ENCODE data around the gene NRM.
"Not testable (repeated sequence)": the region's sequence is repeated elsewhere in the genome, so short reads cannot be mapped to it uniquely, and the experiment has no call there.

Gene NRM

DNA sequence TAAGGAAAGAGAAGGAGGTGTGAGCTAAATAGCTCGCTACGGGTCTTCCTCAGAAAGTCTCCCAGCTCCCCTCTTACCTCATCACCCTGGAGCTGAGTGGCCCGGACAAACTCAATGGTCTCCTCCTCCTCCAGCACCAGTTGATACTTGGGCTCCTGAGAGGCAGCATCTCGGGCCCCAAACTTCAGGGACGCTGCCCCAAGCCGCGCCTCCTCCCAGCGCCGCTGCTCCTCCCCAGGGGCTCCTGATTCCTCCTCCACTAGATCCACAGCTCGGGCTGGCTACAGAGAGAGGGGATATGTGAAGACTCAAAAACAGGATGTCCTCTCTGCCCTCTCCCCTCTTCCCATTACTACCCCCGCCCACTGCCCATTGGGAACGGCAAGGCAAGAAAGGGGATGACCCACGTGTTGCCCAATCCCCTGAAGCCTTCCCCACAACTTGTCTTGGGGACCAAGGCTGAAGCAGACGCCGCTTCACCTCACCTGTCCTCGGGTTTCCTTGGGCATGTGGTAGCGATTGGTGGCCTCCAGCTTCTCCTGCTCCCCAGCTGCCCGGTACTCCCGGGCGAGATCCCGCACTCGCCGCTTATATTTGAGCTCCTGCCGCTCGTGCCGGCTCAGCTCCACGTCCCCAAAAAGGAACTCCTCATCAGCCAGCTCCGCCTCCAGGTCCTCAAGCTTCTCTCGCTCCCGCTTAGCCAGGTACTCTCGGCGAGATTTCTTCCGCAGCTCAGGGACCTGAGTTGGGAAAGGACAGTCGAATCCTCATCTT is 25.6 kb downstream of the NRM start:
- DNase-seq, result no peak

DNA sequence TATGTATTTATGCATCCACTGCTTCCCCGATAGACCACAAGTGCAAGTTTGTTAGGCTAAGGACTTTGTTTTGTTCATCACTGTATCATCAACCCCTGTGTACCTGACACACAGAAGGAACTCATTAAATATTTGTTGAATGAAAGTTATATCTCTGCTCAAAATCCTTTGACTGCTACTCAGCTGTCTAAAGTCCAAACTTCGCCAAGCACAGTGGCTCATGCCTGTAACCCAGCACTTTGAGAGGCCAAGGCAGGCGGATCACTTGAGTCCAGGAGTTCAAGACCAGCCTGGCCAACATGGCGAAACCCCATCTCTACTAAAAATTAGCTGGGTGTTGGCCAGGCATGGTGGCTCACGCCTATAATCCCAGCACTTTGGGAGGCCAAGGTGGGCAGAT is 32.9 kb downstream of the NRM start:
- DNase-seq, result not testable (repeated sequence)

DNA sequence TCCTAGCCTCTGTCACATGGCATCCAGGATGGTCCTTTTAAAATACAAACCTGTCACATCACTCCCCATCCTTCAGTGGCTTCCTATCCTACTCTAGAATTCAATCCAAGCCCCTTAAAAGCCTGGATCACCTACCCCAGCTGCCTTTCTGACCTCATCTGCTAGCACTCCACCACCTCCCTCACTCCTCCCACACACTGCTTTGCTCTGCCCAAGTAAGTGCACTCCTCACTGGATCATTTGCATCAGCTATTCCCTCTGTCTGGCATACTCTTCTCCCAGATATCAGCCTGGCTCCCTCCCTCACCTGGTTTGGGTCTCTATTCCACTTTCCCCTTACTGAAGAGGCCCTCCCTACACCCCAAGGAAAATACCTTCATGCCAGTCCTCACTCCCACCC is 33.3 kb downstream of the NRM start:
- DNase-seq, result no peak

DNA sequence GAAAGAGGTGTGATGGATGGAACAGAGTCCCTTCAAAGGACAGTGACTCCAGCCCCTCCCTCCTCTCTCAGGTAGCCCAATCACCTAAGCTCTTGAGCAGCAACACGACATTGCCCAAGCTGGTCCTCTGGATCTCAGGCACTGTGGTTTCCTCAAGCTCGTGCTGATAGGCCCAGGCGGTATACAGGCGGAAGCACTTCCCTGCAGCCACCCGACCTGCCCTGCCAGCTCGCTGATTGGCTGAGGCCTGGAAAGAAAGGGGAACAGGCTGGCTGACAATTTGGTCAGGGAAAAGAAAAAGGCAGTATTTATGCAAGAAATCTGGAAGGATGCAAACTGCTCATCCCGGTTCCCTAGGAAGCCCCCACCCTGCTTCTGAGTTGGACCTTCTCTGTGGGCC is 34.3 kb downstream of the NRM start:
- DNase-seq, result no peak

DNA sequence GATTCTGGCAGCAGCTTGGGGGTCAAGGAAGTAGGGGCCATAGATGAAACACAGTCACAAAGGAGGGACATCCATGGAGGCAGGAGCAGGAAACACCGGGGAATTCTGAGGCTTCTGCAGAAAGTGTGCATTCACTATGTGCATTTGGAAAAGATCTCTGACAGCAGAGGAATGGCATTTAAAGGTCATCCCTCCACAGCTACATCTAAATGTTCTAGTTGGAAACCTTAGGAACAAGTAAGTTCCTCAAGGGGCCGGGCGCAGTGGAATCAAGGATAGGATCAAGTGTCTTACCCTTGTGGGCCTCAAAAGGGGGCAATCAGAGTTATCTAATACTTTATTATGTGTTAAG is 35.1 kb downstream of the NRM start:
- no peak for DNase-seq

DNA sequence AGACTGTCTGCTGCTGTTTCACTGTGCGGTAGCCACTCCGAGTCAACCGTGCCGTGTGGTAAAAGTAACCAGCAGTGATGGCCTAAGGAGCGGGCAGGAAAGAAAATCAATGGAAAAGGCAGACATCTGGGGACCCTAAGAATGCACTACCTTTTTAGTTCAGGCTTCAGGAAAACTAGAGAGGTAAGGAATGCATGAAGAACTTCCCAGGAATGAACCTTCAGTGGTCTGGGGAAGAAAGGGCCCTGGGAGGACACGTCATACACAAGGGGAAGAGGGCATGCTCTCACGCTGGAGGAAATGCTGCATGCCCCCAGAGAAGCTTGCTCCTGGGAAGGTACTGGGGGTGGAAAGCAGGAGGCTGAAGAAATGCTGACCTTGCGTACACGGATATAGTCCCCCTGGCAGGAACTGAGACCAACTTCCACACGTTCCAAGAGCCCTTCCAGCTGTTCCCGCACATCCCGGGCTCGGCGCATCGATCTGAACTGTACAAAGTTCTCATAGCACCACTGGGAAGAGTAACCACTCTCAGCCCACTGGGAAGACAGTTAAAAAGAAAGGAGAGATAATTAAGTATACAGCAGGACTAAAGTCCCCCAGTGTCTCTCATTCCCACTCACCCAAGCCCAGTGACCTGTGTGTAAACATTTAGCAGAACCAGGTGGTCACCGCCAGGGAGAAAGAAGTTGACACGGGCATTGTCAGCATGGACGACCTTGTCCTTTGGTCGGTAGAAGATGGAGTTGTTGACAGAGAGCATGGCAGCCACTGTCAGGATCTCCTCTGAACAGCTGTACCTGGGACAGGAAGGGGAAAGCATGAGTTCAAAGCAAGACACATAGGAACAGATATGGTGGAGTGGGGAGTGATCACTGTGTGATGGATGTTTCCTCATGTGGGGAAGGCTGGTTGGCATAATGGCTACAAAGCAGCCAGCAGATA is 35.7 kb downstream of the NRM start:
- no peak for DNase-seq

DNA sequence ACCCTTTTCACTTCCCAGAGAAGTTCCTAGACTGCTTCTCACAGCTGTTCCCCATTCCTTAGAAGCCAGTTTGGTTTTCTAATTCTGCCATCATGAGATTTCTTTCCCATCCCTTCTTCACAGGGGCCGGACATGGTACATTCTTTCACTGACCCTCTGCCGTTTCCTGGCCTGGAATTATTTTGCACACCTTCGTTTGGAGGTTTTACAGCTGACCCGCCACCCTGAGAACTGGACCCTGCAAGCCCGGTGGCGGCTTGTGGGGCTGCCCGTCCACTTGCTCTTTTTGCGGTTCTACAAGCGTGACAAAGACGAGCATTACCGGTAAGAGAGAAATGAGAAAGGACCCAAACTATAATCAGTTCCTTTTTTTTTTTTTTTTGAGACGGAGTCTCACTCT is 39.6 kb downstream of the NRM start:
- no peak for DNase-seq

DNA sequence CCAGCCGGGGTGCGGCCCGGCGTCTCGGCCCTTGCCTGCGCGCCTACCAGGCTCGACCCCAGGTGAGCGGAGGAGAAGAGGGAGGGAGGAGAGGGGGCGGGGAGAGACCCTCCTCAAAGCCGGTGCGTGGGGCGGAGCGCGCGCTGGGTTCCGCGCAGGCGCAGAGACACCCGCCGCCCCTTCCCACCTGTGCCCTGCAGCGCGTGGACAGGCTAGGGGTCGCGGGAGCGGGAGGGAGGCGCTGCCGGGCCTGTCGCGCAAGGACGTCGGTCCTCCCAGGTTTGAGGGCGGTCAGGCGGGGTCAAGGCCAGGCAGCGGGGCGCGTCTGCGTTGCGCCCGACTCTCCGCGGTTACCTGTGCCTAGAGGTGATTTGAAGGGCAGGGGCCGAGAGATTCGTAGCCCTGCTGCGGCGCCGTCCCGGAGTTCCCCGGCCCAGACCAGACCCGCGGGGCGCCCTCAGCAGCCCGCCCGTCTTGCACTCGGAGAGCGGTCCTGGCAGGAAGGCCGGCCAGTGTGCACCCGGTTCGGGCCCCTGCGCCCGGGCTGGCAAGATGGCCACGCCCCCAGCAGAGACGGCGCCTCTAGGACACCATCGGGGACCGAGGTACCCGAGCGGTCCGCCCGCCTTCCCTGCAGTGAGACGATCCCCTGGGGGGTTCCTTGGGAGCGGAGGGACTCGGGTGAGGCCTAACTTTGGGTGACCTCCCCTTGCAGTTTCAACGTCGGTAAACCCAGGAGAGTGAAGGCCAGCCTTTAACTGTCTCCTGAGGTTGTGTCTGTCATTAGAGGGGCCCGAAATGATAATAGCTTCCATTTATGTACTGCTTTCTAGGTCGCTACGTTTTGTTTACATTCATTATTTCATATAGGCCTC is 43.3 kb downstream of the NRM start:
- DNase-seq, result peak; percentile 87

DNA sequence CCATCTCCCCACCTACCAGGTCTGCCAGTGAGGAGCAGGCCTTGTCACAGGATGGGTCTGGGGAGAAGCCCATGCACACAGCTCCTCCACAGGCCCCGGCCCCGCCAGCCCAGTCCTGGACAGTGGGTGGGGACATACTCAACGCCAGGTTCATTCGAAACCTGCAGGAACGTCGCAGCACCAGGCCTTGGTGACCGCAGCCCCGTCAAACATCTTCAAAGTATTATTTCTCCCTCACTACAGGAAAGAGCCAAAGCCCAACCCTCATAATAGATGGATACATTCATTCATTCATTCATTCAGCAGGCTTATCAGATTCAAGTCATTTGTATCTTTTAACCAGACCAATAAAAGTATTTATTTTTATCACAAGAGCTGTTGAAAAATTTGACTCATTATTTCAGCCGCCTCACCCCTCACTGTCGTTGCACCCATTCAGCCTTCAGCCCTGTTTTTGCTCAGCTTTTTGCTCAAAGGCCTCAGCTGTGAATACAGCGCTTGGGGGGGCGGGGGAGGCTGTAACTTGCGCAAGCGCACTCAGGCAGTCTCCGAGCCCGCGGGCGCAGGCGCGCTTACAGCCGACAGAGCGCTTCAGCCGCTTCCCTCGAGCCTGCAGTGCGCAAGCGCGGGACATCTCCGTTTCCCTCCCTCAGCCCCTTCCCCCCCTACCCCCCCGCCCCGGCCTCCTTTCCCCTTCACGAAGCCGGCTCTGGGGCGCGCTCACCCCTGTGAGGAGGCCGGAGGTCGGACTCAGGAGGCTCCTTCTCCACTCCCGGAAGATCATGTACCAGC is 44.1 kb downstream of the NRM start, which contains the start of gene C6orf136:
Gene C6orf136, plus strand, starts transcription at position 684 of the 792 bp plus-strand sequence. Its CDS starts 99 bp downstream, at position 783.
- peak; percentile 94 for DNase-seq

DNA sequence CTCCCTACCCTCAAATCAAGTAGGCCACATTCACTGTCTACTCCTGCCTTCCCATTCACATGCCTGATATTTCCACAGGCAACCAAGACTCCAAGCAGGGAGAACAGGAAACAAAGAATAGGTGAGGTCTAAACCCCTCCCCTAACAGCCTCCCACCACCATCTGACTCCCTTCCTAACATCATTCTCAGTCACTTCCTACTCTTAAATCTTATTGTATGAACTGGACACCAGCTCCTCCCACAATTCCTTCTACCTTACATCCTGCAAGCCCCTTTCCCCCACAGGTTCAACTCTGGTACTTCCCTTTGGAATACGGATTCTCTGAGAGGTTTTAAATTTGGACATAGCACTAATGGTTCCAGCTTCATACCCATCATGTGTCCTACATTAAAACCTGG is 44.8 kb downstream of the NRM start:
- DNase-seq, result peak; percentile 20

DNA sequence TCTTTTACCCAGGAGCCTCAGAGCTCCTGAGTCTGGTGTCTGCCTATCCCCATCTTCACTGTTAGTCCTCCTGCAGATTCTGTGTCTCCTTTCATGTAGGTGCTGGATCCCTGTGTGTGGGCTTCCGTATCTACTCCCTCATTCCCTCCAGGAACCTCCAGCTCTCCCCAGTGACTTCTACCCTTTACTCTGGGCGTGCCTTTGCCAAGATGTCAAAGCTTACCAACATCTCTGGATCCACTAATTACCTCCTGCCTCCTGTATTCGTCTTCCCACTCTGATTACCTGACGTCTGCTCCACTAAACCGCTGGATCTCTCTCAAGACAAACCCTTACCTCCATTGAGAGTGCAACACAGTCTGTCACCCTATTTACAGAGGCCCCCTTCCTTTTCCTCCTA is 46.0 kb downstream of the NRM start:
- no peak for DNase-seq

DNA sequence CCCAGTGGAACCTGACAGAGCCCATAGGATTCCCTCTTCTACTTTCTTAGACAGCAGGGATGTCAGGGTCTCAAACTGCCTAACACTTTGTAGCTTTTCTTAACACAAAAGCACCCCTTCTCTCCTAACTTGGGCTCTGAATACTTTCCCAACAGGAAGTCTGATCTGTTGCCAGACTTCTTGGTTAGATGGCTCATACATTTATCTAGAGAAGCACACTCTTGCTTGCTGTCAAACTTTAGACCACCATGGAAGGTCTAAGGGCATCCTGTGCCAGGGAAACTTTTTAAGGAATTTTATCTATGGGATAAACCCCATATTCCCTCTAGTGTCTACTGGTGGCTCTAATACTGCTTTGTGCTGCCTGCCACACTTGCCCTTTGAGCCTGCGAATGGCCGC is 47.1 kb downstream of the NRM start:
- no peak for DNase-seq

DNA sequence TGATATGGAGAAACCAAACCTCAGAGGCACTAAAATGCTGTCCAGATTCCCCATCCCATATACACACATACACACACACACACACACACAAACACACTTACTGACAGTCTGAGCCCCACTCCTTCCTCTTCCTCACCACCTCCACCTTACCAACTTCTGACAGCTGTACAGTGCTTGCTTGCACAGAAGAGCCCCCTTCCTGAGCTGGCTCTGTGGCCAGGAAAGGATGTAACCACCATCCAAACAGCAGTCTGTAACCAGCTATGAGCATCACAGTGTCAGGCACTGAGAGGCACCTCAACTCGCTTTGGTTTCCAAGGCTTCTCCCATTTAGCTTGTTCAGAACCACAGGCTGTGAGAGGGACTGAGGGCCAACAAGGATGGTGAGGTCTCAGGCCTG is 49.7 kb downstream of the NRM start:
- no peak for DNase-seq

DNA sequence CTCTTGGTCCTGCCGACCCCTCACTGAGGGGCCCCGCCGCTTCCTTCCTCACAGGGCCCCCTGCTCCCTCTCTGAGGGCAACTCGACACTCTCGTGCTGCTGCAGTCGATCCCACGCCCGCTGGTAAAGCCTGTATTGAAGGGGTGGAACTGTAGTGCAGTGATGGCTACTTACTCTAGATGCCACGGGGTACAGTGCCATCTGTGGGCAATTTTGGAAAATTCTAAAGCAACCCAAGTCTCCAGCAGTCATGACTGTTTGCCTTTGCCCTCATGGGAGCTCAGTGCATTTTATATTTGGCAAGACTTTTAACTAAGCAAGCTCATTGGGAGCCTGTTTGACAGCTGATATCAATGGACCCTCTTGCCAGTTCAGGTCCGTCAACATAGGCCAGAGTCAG is 50.3 kb downstream of the NRM start:
- no peak for DNase-seq

Measured in NCI-H510A treated with DMSO at 0.1 percent for 48 hours (cell line).